ENCODE results near the gene WDFY4. TPM values are rescaled to one million over a fixed set of nuclear protein-coding genes. Genes with fewer than 3 reads are reported as not detected.

The WDFY4 gene
- total RNA-seq, 1 donor from 2014 or later: not detected

- Mint-ChIP-seq H3K36me3 (ENCODE audit: unreplicated experiment) (no peaks in the 10 kb centered on the region), H3K9me3 (ENCODE audit: unreplicated experiment) (no peaks in the 10 kb centered on the region), H3K27ac (ENCODE audit: unreplicated experiment) (no peak overlapping the region), H3K4me3 (ENCODE audit: unreplicated experiment) (no peak overlapping the region), H3K27me3 (ENCODE audit: unreplicated experiment) (no peaks in the 10 kb centered on the region), H3K4me1 (ENCODE audit: unreplicated experiment) (no peaks in the 10 kb centered on the region)
- DNase-seq (ENCODE audit: extremely low spot score, unreplicated experiment): no peak
- TF ChIP-seq CTCF (IDR thresholded peaks at IDR 0.05): no peak
Measured at GRCh38 chr10:48993627-48994026, 309.0 kb downstream of the WDFY4 start.

- no peak for TF ChIP-seq CTCF (IDR thresholded peaks at IDR 0.05)
- Mint-ChIP-seq H3K9me3 (ENCODE audit: unreplicated experiment) (no peaks in the 10 kb centered on the region), H3K4me1 (ENCODE audit: unreplicated experiment) (no peaks in the 10 kb centered on the region), H3K4me3 (ENCODE audit: unreplicated experiment) (no peak overlapping the region), H3K36me3 (ENCODE audit: unreplicated experiment) (no peaks in the 10 kb centered on the region), H3K27ac (ENCODE audit: unreplicated experiment) (no peak overlapping the region), H3K27me3 (ENCODE audit: unreplicated experiment) (no peaks in the 10 kb centered on the region)
- no peak for DNase-seq (ENCODE audit: extremely low spot score, unreplicated experiment)
Measured at GRCh38 chr10:48996329-48996728, 311.7 kb downstream of the WDFY4 start.

- peak; percentile 66 for DNase-seq (ENCODE audit: extremely low spot score, unreplicated experiment)
- Mint-ChIP-seq H3K27ac (ENCODE audit: unreplicated experiment) (no peak overlapping the region), H3K9me3 (ENCODE audit: unreplicated experiment) (no peaks in the 10 kb centered on the region), H3K4me1 (ENCODE audit: unreplicated experiment) (no peaks in the 10 kb centered on the region), H3K36me3 (ENCODE audit: unreplicated experiment) (no peaks in the 10 kb centered on the region), H3K27me3 (ENCODE audit: unreplicated experiment) (no peaks in the 10 kb centered on the region), H3K4me3 (ENCODE audit: unreplicated experiment) (no peak overlapping the region)
- TF ChIP-seq CTCF (IDR thresholded peaks at IDR 0.05): no peak
Measured at GRCh38 chr10:48999346-48999745, 314.7 kb downstream of the WDFY4 start.

- H3K4me3 Mint-ChIP-seq (ENCODE audit: unreplicated experiment): no peak overlapping the region
- no peaks in the 10 kb centered on the region for H3K4me1 Mint-ChIP-seq (ENCODE audit: unreplicated experiment)
- no peak for TF ChIP-seq CTCF (IDR thresholded peaks at IDR 0.05)
- H3K27ac Mint-ChIP-seq (ENCODE audit: unreplicated experiment): no peak overlapping the region
- H3K36me3 Mint-ChIP-seq (ENCODE audit: unreplicated experiment): no peaks in the 10 kb centered on the region
- H3K9me3 Mint-ChIP-seq (ENCODE audit: unreplicated experiment): no peaks in the 10 kb centered on the region
- peak; percentile 46 for DNase-seq (ENCODE audit: extremely low spot score, unreplicated experiment)
- no peaks in the 10 kb centered on the region for H3K27me3 Mint-ChIP-seq (ENCODE audit: unreplicated experiment)
Measured at GRCh38 chr10:49000437-49001398, 316.0 kb downstream of the WDFY4 start.

- no peak for TF ChIP-seq CTCF (IDR thresholded peaks at IDR 0.05)
- H3K4me1 Mint-ChIP-seq (ENCODE audit: unreplicated experiment): no peaks in the 10 kb centered on the region
- no peaks in the 10 kb centered on the region for H3K36me3 Mint-ChIP-seq (ENCODE audit: unreplicated experiment)
- H3K9me3 Mint-ChIP-seq (ENCODE audit: unreplicated experiment): no peaks in the 10 kb centered on the region
- no peak for DNase-seq (ENCODE audit: extremely low spot score, unreplicated experiment)
- H3K27me3 Mint-ChIP-seq (ENCODE audit: unreplicated experiment): no peaks in the 10 kb centered on the region
- H3K4me3 Mint-ChIP-seq (ENCODE audit: unreplicated experiment): no peak overlapping the region
- no peak overlapping the region for H3K27ac Mint-ChIP-seq (ENCODE audit: unreplicated experiment)
Measured at GRCh38 chr10:49001402-49001801, 316.7 kb downstream of the WDFY4 start.
